DMS 273 (cell line): Measurements from ENCODE around the gene RAB19.
"Not testable (repeated sequence)": the region's sequence is repeated elsewhere in the genome, so short reads cannot be mapped to it uniquely, and the experiment has no call there.

Experiments
- DNase-seq: peaks from one replicate; lab custom pipeline; 2025; ENCODE audit not compliant: unreplicated experiment; lab: John Stamatoyannopoulos, UW

RAB19 gene

DNA sequence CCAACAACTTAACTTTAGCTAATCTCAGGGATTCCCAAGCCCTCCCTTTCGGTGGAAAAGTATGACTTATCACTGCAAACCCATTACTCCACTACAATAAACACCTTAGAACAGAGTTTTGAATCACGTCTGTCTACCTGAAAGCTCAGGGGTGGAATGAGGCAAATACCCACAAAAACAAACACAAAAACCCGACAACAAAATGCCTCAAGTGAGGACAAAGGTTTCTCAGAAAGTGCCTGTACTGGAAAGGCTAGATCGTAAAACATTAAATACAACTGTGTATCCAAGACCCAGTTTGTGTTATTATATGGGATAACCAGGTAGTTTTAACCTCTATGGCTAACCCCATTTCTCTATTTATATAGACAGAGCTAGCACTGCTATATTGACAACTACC lies 49.4 kb downstream of the RAB19 start:
- DNase-seq, result no peak

DNA sequence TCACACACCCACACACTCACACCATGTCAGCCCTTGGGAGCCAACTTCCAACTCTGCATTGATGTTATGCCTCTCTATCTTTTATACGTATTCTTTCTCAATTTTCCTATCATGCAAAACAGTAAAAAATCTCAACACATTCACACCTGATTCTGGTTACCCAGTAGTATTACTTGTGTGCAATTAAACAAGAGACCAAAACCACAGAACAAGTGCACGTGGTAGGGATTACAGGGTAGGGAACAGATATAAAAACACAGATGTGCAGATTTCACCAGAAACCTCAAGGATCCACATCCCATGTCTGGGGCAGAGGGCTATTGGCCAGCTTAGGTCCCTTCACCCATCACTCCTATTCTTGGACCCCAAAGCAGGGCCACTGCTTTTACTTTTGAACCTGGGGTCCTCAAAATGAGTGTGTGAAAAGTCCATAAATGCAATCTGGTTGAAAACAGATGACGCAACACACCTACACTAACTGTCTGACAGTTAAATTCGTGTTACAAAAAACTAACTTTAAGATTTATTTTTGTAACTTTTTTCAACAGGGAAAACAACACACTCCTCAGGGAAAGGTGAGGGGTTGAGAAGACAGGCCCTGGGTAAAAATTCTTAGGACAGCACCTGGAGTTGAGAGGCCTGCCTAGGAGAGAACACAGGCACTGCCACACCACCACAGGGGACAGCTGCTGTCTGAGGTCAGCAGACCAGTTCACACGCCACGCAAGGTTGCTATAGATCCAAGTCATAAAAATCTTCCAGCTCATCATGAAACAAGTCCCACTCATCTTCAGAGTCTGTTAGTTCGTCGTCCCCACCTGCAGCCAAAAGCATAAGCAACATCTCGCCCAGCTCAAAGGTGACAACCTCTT lies 50.2 kb downstream of the RAB19 start:
- not testable (repeated sequence) for DNase-seq

- DNase-seq, result no peak
These were observed 50.8 kb downstream of the RAB19 start for GRCh38 chr7:140454657-140455015.

DNA sequence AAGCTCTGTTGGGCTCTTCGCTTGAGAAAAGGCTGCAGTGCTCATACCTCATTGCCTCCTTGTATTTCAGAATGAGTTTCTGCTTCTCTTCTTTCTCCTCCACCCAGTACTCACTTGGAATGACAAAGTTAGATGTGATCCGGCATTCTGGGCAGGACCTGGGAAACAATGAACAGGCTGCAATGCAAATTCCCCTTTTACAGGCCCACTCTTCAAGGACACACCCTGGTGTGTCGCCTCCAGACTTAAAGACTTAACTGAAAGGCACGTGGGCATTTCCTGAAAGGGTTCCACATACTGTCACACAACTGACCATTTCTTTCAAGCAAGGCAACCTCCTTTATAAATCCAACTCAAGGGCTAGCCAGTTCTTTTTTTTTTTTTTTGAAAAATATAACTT lies 51.9 kb downstream of the RAB19 start:
- DNase-seq, result no peak

DNA sequence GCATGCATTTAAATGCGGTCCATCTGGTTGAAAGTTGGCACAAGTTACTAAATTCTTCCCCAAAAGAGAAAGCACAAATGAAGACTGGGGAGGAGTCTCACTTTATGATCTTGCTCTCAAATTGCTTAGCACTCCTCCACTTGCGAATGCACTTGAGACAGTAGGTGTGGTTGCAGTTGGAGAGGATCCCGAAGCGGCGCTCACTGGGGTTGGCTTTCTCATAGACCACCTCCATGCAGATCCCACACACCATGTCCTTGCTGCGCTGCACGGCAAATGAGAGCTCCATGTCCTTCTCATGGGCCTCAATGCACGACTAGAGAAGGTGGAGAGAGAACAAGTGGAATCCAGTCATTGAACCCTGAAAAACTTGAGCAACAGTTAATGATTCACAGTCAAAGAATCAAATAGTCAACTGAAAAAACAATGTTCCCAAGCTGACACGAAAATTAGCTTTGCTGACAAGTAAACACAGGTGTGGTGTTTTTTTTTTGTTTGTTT lies 52.7 kb downstream of the RAB19 start:
- no peak for DNase-seq

DNA sequence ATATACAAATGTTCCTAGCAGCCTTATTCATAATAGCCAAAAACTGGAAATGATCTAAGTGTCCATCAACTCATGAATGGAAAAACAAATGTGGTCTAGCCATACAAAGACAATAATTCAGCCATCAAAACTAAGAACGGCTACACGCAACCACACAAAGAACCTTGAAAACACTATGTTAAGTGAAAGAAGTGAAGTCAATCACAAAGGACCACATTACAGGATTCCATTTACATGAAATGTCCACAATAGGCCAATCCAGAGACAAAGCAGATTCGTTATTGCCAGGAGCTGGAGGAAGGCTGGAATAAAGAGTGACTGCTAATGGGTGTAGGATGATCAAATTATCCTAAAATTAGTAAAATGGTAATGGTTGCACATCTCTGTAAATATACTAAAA lies 54.3 kb downstream of the RAB19 start:
- no peak for DNase-seq

DNA sequence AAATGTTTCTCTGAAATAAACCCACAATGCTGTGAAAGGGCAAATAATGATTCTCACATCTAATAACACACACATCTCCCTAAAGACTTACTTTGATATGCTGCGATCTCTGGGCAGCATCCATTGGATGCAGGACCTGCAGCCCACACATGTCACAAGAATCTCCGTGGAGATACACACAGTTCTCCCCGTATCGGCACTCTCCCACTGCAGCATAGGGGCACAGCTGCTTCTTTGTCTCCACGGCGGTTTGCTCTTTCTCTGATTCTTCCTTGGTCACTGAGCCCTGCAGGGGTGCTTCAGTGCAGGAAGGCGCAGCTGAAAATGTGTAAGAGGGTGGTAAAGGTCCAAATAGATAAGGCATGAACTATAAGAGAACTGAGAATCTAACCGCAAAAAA lies 55.1 kb downstream of the RAB19 start:
- no peak for DNase-seq

GRCh38 chr7:140463111-140463510 lies 59.3 kb downstream of the RAB19 start:
- no peak for DNase-seq

GRCh38 chr7:140475747-140476333 lies 72.0 kb downstream of the RAB19 start:
- peak; percentile 87 for DNase-seq

GRCh38 chr7:140476698-140477261 lies 72.9 kb downstream of the RAB19 start:
- no peak for DNase-seq
